ENCODE data around the gene TRIM14.

GRCh38 chr9:98164912-98165311 lies 45.9 kb upstream of the TRIM14 start:
- no peak for TF ChIP-seq POLR2AphosphoS5 (IDR thresholded peaks at IDR 0.05; ENCODE audit: borderline replicate concordance, low read depth, low read length)
- TF ChIP-seq EZH2 (IDR thresholded peaks at IDR 0.05), result no peak
- no peak for TF ChIP-seq FOXP2 (optimal IDR thresholded peaks at IDR 0.05; ENCODE audit: control extremely low read depth, extremely low read length, insufficient read depth)
